ENCODE results near the gene LDLRAD3.

LDLRAD3 gene

GRCh38 chr11:36108881-36109589, 165.2 kb downstream of the LDLRAD3 start:
- no peak for DNase-seq

DNA sequence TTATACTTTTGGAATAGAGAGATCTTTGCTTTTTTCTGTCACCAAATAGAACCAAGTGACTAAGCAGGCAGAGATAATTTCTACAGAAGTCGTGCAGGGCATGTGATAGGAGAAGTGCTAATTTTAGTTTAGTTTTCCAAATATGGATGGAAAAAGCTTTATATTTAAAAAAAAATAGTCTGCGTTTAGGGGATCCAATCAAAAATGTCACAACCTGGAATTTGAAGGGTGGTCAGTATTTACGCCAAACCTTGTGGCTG, 165.7 kb downstream of the LDLRAD3 start:
- DNase-seq: no peak

- DNase-seq: peak; percentile 17
These were observed 166.2 kb downstream of the LDLRAD3 start for GRCh38 chr11:36109850-36110606.

DNA sequence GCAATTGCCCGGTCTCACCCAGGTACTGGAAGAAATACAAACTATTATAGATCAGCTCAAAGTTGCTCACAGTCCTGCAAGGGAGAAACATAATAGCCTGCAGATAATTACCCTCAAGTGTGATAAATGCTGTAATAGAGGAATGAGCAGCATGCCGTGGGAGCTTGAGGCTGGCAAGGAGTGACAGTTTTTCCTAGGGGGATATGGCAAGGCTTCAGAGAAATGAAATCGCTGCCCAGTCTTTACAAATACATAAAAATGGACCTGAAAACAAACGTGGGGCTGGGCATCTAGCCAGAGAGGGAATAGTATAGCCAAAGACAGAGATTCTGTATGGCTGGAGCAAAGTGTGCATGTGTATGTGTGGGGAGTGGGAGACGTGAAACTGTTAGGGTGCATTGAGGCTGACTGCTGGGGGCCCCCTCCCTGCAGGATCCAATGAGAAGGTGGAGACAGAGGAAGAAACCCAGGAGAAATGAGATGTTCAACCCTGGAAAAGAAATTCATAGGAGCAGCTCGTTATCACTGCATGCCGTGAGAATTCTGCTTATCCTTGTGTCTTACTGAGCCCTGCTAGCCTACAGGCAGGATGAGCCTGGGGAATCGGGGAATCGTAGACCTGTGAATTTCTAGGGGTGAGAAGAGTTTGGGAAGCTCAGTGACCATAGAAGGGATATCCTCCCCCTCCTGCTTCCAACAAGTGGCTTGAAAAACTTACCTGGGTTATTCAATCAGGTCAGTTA, 167.0 kb downstream of the LDLRAD3 start:
- no peak for DNase-seq

DNA sequence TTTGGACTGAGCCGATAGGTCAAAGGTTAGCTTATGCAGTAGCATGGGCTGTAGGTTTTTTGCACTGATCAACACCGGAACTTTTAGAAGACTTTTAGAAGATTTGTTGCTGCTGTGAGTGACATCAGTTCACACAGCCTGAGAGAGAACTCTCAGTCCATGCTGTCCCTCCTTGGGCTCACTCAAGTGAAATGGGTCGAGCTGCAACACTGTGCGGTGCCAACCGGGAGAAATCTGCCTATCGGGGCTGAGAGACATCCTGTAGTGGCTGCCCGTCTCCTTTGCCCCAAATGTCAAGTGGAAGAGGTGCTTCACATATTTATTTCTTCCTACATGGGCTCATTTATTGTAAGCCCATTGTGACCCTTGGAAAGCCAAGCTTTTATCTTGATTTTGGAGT, 170.2 kb downstream of the LDLRAD3 start:
- DNase-seq: no peak

GRCh38 chr11:36115378-36115801, 171.5 kb downstream of the LDLRAD3 start:
- no peak for DNase-seq

GRCh38 chr11:36116161-36116560, 172.3 kb downstream of the LDLRAD3 start:
- no peak for DNase-seq

GRCh38 chr11:36118084-36118483, 174.2 kb downstream of the LDLRAD3 start:
- DNase-seq: no peak

GRCh38 chr11:36119300-36119699, 175.4 kb downstream of the LDLRAD3 start:
- DNase-seq: peak; percentile 13

DNA sequence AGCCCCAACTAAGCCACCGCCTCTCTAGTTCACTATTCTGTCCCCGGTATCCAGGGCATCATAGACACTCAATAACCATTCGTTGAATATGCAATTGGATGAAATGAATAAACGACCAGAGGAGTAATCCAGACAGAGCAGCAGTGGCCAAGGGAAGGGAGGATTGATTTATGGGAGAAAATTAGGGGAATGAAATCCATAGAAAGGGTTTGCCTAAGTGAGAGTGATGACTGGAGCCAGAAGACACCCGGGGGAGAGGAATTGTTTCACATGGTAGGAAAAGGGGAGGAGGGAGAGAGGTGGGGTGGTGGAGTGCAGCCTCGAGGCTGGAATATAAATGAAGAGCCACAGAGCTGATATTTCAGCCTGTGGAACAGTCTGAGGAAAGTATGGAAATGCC, 177.2 kb downstream of the LDLRAD3 start:
- DNase-seq: no peak

GRCh38 chr11:36122671-36123070, 178.8 kb downstream of the LDLRAD3 start:
- DNase-seq: no peak

GRCh38 chr11:36123336-36124101, 179.7 kb downstream of the LDLRAD3 start:
- no peak for DNase-seq

DNA sequence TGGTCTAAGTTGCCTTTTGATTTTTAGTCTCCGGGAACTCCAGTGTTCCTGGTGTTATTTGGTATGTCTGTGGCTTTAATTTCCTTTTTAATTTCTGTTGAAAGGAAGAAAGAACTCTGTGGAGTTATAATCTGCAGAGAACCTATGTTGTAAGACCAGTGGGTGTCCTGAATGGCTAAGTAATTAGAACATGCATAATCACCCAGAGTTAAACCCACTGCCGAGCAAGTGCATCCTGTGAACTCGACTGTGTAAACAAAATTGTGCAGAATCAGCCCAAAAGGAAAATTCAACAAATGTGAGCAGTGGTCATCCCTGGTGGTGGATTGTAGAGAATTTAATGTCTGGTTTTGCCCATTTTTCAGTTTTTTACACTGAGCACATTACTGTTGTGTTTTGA, 182.8 kb downstream of the LDLRAD3 start:
- DNase-seq: no peak

GRCh38 chr11:36127550-36127949, 183.7 kb downstream of the LDLRAD3 start:
- no peak for DNase-seq

- no peak for DNase-seq
These were observed 186.1 kb downstream of the LDLRAD3 start for GRCh38 chr11:36129955-36130354.

- peak; percentile 41 for DNase-seq
These were observed 186.5 kb downstream of the LDLRAD3 start for GRCh38 chr11:36130401-36130800.

DNA sequence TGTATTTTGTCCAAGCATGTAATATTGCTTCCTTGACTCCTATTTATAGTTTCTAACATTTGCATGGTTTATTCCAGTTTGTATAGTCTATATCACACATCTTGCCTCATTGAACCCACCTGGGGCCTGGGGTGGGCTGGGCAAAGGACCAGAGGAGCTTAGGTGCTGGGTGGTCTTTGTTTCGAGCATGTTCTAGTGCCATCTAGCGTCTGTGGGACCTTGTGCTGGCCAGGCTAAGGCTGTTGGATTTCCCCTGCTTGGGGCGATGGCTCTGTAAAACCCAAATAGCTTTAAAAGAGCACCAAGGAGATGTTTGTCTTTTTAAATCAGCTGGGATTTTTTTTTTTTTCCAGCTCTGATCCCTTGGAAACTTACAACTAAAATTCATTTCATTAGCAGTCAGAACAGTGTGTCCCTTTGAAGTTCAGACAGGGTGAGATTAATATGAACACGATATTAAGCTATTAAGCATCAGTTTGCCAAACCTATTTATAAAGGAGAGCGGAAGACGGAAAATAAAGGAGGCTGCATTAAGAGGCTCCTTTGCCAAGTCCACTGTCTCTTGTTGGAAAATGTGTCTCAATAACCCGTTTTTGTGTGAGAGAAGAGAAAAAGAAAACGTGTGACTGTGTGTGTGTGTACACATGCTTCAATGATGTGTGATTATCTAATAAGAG, 188.0 kb downstream of the LDLRAD3 start:
- DNase-seq: peak; percentile 39

DNA sequence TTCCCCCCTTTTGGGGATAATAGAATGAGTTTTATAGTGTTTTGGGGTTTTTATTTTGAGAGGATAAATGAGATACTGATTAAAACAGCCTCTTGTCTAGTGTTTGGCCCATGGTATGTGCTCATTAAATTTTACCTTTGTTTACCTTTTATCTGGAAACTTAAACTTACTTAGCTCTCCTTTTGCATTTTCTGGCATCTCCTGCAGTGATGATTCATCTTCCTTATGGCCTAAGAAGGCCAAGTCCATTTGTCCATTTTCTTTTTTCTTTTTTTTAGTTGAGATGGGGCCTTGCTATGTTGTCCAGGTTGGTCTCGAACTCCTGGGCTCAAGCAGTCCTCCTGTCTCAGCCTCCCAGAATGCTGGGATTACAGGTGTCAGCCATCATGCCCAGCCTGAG, 189.1 kb downstream of the LDLRAD3 start:
- DNase-seq: no peak

- DNase-seq: no peak
These were observed 191.2 kb downstream of the LDLRAD3 start for GRCh38 chr11:36135076-36135475.

DNA sequence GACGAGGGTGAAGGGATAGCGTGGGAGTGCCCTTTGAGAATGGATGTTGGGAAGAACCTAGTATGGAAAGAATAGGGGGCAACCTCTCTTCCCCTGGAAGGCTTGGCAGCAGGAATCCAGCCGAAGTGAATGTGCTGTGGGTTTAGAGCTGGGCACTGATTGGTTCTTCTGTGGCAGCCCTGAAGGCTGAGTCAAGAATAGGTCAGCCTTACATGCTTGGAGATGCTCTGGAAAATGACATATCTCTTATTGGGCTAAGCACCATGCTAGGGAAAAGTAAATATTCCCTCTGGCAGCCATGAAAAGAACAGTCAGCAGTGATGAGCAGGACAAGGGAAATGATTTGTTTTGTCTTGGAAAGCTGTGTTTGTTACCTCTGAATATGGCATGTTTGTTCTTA, 195.9 kb downstream of the LDLRAD3 start:
- no peak for DNase-seq

- no peak for DNase-seq
These were observed 197.5 kb downstream of the LDLRAD3 start for GRCh38 chr11:36141196-36141953.

- no peak for DNase-seq
These were observed 198.1 kb downstream of the LDLRAD3 start for GRCh38 chr11:36141956-36142355.
